GM18502 (cell line): ENCODE results near the gene NMRAL1.

Experiments
- ATAC-seq: cut with Tn5 transposase; IDR thresholded peaks from one replicate; pipeline ENCODE4 v1.9.1; 2021; ENCODE audit warnings: mild to moderate bottlenecking; ENCODE audit not compliant: unreplicated experiment, poor library complexity

The NMRAL1 gene

GRCh38 chr16:4431023-4431422, 43.4 kb downstream of the NMRAL1 start:
- ATAC-seq = no peak

GRCh38 chr16:4428500-4428899, 45.9 kb downstream of the NMRAL1 start:
- no peak for ATAC-seq

- no peak for ATAC-seq
Measured at GRCh38 chr16:4426722-4427372, 47.6 kb downstream of the NMRAL1 start.

DNA sequence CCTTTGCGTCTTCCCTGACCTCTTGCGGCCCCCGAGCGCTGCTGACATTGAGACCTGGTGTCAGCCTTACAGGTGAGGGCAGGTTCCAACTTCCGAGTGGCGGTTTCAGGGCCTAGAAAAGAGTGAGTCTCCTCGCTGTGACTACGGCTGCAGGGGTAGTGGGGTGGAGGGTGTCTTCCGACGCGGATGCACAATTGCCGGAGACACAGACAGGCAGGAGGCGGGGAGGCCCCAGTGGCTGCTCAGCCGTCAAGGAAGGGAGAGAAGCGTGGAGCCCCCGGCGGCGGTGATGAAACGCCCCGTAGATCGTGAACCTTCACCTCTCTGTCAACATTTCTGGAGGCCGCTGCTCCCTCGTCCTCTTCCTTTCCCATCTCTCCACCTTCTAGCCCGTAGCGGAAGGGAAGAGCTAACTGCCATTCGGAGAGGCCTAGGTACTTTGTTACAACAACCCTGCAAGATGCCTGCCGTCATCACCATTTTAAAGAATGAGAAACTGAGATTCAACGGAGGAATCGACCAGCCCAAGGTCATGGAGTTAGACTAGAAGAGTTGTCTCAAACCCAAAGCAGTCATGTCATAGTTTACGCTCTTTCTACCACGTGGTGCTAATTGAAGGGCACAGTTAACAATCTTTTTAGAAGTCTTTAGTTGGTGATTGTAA, 48.3 kb downstream of the NMRAL1 start:
- peak; percentile 25 for ATAC-seq

DNA sequence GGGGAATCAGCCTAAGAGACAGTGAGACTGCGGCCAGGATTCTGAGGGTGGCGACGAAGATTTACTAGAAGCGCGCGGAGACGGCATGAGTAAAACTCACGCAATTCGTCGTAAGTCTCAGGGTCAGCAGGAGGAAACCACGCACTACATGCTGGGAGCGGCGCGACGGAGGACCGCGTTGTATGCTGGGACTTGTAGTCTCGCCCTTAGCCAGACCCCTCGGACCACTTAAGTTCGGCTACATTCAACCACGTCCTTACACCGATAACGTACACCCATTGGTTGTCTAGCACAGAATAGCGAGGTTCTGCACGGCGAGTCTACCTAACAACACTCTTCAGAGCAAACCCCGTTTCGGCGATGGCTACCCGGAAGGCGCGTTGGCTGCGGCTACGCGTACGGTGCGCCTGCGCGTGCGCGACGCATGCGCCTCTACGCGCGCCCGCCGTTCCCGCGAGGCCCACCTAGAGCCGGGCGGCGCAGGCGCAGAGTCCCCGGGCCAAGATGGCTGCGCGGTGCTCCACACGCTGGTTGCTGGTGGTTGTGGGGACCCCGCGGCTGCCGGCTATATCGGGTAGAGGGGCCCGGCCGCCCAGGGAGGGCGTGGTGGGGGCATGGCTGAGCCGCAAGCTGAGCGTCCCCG, 48.9 kb downstream of the NMRAL1 start, which contains the start of gene DNAJA3:
Gene DNAJA3 (plus strand): TSS at position 491 of the 643 bp plus-strand sequence. CDS start 14 bp downstream, at position 505.
- ATAC-seq = peak; percentile 93

DNA sequence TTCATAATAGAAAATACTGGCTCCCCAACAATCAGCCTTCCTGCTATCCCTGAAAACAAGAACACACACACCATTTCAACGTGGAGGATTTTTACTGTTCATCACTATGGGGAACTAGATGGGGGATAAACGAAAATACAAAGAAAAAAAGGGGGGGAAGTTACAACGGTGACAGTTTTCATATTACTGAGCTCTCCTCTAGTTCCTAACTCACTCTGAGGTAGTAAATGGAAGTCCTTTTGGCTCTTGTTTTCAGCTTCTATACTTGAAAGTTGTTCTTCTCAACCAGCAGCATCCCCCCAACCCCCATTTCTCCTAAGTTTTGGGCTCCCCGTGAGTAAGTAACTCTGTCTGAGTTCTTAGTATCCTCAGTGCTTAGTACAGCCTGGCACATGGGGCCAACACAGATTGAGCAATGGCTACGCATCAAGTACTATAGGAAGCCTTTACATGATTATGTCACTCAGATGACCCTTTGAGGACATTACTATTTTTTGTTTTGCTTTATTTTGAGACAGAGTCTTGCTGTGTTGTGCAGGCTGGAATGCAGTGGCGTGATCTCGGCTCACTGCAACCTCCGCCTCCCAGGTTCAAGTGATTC, 53.8 kb downstream of the NMRAL1 start:
- no peak for ATAC-seq

DNA sequence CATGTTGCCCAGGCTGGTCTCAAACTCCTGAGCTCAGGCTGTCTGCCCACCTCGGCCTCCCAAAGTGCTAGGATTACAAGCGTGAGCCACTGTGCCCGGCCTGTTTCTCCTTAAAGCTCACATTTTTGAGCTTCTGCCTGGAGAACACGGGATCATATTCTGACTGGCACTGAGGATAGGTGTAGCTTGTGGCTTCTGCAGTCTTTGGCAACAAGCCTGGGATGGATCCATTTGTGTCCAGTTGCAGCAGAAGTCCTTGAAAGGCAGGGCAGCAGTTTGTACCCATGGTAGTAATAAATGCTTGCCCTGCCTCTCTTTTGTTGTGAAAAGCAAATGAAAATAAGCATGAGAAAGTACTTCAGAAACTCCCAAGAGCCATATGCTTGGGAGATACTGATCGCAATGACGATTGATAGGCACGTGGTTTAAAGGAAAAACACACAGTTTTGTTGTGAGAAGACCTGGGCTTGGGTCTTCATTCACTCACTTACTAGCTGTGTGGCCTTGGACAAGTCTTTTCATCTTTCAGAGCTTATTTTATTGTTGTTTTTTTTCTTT, 54.9 kb downstream of the NMRAL1 start:
- ATAC-seq = no peak

DNA sequence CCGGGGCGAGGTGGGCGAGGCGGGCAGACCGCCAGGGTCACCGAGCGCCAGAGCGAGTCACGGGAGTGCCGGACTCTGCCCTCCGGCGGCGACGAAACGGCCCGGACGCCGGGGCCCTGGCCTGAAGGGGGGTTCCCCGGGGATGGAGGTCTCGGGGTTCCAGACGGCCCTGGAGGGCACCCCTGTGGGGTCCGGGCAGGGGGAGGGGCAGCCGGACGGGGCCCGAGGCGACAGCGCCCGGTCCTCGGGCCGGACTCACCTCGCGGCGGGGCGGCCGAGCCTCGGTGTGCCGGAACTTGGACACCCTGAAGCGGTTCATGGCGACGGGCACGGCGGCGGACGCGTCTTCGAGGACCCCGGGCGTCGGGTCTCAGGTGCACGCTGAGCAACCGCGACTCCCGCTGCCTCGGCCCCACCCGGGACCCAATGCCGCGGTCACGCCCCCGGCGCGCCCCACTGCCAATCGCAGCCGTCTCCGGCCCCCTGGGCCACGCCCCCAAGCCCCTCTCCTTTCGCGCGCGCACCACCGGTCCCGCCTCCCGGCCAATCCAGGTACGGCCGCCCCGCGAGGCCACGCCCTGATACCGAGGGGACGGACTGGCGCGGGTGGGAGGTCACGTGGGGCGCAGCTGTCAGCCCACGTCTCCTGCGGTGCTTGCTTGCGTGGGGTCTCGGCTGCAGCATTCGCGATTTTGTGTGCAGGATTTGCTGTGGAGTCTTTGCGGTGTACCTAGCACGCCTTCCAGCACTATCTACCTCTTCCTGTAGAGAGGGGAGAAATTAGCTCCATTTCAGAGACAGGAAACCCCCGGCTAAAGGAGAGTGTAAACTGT, 58.0 kb downstream of the NMRAL1 start, which contains the start of gene CORO7:
Gene CORO7 (minus strand): TSS at position 397 of the 833 bp plus-strand sequence. CDS start 78 bp downstream, at position 319.
- ATAC-seq = peak; percentile 73

- no peak for ATAC-seq
Measured at GRCh38 chr16:4415538-4416199, 58.8 kb downstream of the NMRAL1 start.

- peak; percentile 58 for ATAC-seq
Measured at GRCh38 chr16:4414187-4414917, 60.1 kb downstream of the NMRAL1 start.

DNA sequence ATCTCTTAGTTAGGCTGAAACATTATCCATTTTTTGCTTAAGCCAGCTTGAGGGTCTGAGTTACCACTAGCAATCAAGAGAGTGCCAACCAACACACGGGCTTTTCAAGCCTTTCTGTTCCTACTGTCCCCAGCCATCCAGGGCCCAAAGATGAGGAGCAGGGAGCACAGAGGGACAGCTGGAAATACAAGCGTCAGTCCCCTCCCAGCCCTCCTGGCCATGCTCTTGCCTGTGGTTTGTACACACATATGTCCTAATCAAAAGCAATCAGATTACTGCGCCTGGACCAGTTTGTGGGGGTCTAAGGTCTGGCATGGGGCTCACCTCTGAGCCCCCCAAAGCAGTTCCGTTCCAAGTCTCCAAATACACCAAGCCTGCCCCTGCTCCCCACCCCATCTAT, 61.6 kb downstream of the NMRAL1 start:
- ATAC-seq = no peak

- ATAC-seq = no peak
Measured at GRCh38 chr16:4412159-4412558, 62.3 kb downstream of the NMRAL1 start.
